Smooth muscle cell (in vitro differentiated cells): ENCODE measurements around the gene CGB1. TPM values are rescaled to one million over a fixed set of nuclear protein-coding genes. Genes with fewer than 3 reads are reported as not detected.
"Not testable (repeated sequence)": the region's sequence is repeated elsewhere in the genome, so short reads cannot be mapped to it uniquely, and the experiment has no call there.

ENCODE experiments used
- DNase-seq: peaks from one replicate; lab custom pipeline; 2025; ENCODE audit not compliant: unreplicated experiment; lab: John Stamatoyannopoulos, UW
- H2AFZ ChIP-seq: fragments of 200-600 bp; sonication (generic); 2 replicates; pipeline ENCODE4 v1.6.0; 2016; ENCODE audit warnings: antibody characterized with exemption, low read depth, mild to moderate bottlenecking
- H3F3A ChIP-seq: fragments of 200-600 bp; sonication (generic); 2 replicates; pipeline ENCODE4 v1.6.0; 2017; ENCODE audit warnings: antibody characterized with exemption, low read depth
- H3K27ac ChIP-seq: fragments of 200-600 bp; sonication (generic); 2 replicates; pipeline ENCODE4 v1.5.1; 2016; ENCODE audit warnings: low read depth, mild to moderate bottlenecking
- H3K27me3 ChIP-seq: fragments of 200-600 bp; sonication (generic); 2 replicates; pipeline ENCODE4 v1.6.1; 2016; ENCODE audit warnings: low read depth, mild to moderate bottlenecking
- H3K36me3 ChIP-seq: fragments of 200-600 bp; sonication (generic); 2 replicates; pipeline ENCODE4 v1.5.1; 2016; ENCODE audit warnings: low read depth
- H3K4me1 ChIP-seq: fragments of 200-600 bp; sonication (generic); 2 replicates; pipeline ENCODE4 v1.5.1; 2016; ENCODE audit warnings: low read depth
- H3K4me2 ChIP-seq: fragments of 200-600 bp; sonication (generic); 2 replicates; pipeline ENCODE4 v1.6.0; 2016; ENCODE audit warnings: mild to moderate bottlenecking
- H3K4me3 ChIP-seq: fragments of 200-600 bp; sonication (generic); 2 replicates; pipeline ENCODE4 v1.5.1; 2016; ENCODE audit warnings: mild to moderate bottlenecking
- H3K79me2 ChIP-seq: fragments of 200-600 bp; sonication (generic); 2 replicates; pipeline ENCODE4 v1.6.0; 2016; ENCODE audit warnings: low read depth, mild to moderate bottlenecking
- H3K9ac ChIP-seq: fragments of 200-600 bp; sonication (generic); 2 replicates; pipeline ENCODE4 v1.6.0; 2016; ENCODE audit warnings: low read depth
- H3K9me3 ChIP-seq: fragments of 200-600 bp; sonication (generic); replicated peaks from 2 replicates; pipeline ENCODE4 v1.5.1; 2016; ENCODE audit warnings: low read depth
- H4K20me1 ChIP-seq: fragments of 200-600 bp; sonication (generic); 2 replicates; pipeline ENCODE4 v1.6.0; 2016; ENCODE audit warnings: low read depth
- WGBS: methylation state at CpG from one replicate; pipeline ENCODE4 v1.1.7; 2016; ENCODE audit warnings: low lambda C conversion rate; 5-methylcytosine and 5-hydroxymethylcytosine counted together
- polyA plus RNA-seq: library from polyadenylated mRNA; unstranded; fragments of >200 nt; fragmentation: Nextera tagmentation; extraction: Ambion mirVana; gene quantifications from 2 replicates; pipeline ENCODE4 v1.2.1, GENCODE V29; 2016
- total RNA-seq: library from RNA; depleted of rRNA; stranded (reverse); fragments of >200 nt; gene quantifications from 2 replicates; pipeline ENCODE4 v1.2.3, GENCODE V29; 2014
- TF ChIP-seq, protein P1 (sequence below): fragments of 200-600 bp; sonication (generic); IDR thresholded peaks from 2 replicates; pipeline ENCODE4 v1.5.1; 2017; ENCODE audit warnings: borderline replicate concordance, mild to moderate bottlenecking, antibody characterized with exemption; ENCODE audit not compliant: insufficient read depth, poor library complexity, severe bottlenecking

Gene CGB1
- total and polyA plus RNA-seq, 2 experiments from 2014 or later = not detected

DNA sequence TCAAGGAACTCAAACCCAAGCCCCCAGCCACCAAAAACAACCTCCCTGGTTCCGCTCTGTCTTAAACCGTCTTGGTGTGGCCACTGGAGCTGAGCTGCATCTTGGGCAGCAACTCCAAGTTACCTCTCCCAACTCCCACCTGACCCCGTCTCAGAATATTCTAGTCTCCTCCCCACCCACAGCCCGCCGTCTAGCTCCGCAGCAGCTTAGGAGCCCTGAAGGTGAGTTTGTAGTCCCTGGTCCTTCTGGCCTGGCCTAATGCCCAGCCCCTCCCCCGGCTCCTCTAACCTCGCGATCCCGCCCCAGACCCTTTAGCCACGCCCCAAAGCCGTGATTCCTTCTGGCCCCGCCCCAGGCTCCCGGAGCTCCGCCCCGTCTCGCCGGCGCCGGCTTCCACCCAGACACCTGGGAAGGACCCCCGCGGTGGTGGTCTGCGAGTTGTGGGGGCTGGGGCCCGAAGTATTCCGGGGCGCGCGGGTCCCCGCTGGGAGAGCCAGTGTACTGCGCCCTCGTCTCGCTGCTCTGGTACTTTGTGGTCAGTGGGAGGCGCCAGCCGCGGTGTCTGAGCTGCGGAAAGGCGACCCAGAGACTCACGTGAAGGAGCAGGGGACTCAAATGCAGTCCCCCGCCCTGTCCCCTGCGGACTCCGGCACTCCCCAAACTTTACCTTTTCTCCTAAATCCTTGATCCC lies 17.3 kb downstream of the CGB1 start:
- Histone ChIP-seq H3K4me1 (no peaks in the 10 kb centered on the region), H3K4me2 (no peak overlapping the region), H3K4me3 (no peak overlapping the region), H4K20me1 (no peaks in the 10 kb centered on the region), H3K79me2 (no peaks in the 10 kb centered on the region), H3K27me3 (peaks cover 6% of the 10 kb centered on the region), H3K9me3 (no peaks in the 10 kb centered on the region), H3K27ac (no peak overlapping the region), H3F3A (no peaks in the 10 kb centered on the region), H3K36me3 (no peaks in the 10 kb centered on the region), H2AFZ (no peak overlapping the region), H3K9ac (no peak overlapping the region)
- TF ChIP-seq, protein P1, sequence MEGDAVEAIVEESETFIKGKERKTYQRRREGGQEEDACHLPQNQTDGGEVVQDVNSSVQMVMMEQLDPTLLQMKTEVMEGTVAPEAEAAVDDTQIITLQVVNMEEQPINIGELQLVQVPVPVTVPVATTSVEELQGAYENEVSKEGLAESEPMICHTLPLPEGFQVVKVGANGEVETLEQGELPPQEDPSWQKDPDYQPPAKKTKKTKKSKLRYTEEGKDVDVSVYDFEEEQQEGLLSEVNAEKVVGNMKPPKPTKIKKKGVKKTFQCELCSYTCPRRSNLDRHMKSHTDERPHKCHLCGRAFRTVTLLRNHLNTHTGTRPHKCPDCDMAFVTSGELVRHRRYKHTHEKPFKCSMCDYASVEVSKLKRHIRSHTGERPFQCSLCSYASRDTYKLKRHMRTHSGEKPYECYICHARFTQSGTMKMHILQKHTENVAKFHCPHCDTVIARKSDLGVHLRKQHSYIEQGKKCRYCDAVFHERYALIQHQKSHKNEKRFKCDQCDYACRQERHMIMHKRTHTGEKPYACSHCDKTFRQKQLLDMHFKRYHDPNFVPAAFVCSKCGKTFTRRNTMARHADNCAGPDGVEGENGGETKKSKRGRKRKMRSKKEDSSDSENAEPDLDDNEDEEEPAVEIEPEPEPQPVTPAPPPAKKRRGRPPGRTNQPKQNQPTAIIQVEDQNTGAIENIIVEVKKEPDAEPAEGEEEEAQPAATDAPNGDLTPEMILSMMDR = peak; percentile 5
- DNase-seq = no peak
- 63% methylated on average over 39 of the region's 41 CpGs for WGBS

DNA sequence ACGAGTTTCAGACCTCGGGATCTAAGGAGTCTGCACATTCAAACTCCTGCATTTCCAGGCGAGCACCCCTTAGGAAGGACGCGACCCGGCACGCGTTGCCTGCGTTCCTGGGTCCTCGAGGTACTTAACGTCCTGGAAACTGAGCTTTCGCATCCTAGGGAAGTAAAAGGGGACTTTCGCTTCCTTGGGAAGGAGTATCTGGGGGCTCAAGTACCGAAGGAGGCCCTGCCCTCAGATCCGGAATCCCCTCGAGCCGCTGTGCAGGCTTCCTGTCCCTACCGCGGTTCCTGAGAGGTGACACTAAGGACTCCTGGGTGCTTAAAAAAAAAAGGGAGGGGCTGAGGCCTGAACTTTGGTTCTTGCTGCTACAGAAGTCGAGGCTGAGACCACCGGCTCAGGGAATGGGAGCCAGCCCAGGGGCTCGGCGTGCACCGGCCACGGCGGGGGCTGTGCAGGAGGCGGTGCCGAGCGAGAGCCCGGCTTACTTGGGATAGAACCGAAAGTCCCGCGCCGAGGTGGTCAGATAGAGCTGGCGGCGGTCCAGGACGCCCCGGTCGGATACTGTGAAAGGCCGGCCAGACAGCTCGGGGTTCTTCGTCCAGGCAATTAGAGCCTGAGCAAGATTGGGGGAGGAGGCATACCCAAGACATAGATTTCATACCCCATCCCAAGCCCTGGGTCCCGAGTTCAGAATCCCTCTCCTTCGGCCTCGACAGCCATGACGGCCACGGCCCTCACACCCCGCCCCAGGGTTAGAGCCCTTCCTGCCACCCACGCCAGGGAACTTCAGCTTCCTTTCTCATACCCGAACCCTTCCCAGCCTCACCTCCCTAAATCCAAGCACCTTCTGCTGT lies 18.1 kb downstream of the CGB1 start:
- H3K27me3 ChIP-seq, H3K4me1 ChIP-seq, DNase-seq, H3K36me3 ChIP-seq, H3F3A ChIP-seq, H2AFZ ChIP-seq, H3K9ac ChIP-seq, H3K9me3 ChIP-seq, H3K79me2 ChIP-seq, H3K27ac ChIP-seq, H4K20me1 ChIP-seq: not testable (repeated sequence)
- peak overlapping the region; percentile 95 for H3K4me2 ChIP-seq
- peak overlapping the region; percentile 46 for H3K4me3 ChIP-seq
- 52% methylated on average over 44 of the region's 50 CpGs for WGBS

DNA sequence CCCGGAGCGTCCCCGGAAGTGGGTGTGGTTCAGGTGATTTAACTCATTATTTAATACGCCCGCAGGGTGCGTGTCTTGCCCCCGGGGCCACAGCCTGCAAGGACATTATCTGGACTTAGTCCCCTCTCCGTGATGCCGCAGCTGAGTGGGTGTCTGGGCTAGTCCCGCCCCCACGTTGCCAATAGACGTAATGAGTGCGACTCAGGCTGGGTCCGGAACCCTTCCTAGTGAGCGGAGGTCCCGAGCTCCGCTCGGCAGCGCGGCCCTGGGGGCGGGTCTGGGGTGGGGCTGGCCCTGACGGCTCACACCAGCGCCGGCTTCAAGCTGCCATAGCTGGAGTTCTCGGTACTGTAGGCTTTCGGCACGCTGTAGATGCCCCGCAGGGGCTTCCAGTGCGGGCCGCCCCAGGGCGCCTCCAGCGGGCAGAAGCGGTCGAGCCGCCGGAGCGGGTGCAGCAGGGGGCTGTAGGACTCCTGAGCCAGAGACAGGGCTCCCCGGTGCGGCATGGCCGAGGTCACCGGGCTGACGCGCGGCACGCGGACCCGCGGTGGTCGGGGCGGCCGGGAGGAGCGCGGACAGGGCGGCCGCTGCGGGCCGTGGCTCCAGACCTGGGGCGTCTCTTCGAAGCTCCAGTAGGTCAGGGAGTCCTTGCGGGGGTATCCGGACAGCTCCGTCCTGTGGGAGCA lies 18.9 kb downstream of the CGB1 start:
- Histone ChIP-seq H3K4me2 (peak overlapping the region; percentile 95), H3K27ac (no peak overlapping the region), H3F3A (no peaks in the 10 kb centered on the region), H3K27me3 (peaks cover 6% of the 10 kb centered on the region), H4K20me1 (no peaks in the 10 kb centered on the region), H3K4me1 (no peaks in the 10 kb centered on the region), H3K9ac (no peak overlapping the region), H3K79me2 (no peaks in the 10 kb centered on the region), H2AFZ (peak overlapping the region; percentile 1), H3K4me3 (peak overlapping the region; percentile 46), H3K36me3 (no peaks in the 10 kb centered on the region), H3K9me3 (no peaks in the 10 kb centered on the region)
- WGBS = 5% methylated on average over 57 of the region's 62 CpGs
- TF ChIP-seq, protein P1 = peak; percentile 36
- DNase-seq = peak; percentile 25

DNA sequence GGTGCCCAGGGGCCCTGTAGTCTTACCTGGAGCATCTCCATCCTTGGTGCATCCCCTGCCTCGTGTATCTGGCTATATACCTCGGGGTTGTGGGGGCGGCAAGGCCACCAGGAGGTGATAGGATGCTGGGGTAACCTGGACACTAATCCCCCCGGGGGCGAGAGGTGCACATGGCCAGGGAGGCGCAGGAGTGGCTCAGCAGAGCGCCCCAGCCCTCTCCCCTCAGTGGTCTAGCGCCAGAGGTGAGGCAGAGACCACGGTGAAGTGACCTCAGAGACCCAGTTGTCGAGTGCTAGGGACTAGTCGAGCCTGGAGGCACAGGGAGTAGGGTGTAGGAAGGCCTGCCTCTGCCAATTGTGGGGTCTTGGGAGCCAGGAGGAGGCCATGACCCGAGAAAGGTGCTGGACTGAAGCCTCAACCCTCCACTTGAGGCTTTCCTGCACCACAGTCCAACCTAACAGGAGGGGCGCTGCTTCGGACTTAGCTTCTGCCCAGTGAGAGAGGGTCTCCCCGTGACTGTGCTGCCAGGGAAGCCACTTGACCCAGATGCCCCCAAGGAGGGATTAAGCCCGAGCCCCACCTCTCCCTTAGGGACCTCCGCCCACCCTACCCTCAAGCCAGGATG lies 19.5 kb downstream of the CGB1 start, which contains the start of gene LHB:
TSS of gene LHB (minus strand) at position 51 of the 625 bp plus-strand sequence. CDS start at position 41, 10 bp downstream.
- Histone ChIP-seq H3K9ac (no peak within 1 kb of the TSS), H3K4me1 (no peaks in the 10 kb centered on the region), H3K9me3 (no peaks in the 10 kb centered on the region), H3K27me3 (peaks cover 6% of the 10 kb centered on the region), H3K27ac (no peak within 1 kb of the TSS), H2AFZ (peak within 1 kb of the TSS; percentile 1), H3K4me3 (peak within 1 kb of the TSS; percentile 46), H3K79me2 (no peaks in the 10 kb centered on the region), H3K36me3 (no peaks in the 10 kb centered on the region), H4K20me1 (no peaks in the 10 kb centered on the region), H3F3A (no peaks in the 10 kb centered on the region), H3K4me2 (peak within 1 kb of the TSS; percentile 95)
- TF ChIP-seq, protein P1 = no peak
- DNase-seq = no peak
- WGBS = 80% methylated on average over 17 of the region's 17 CpGs
